Ishikawa (cell line): ENCODE results near the gene A2M.

Experiments
- CEBPB ChIP-seq: IDR thresholded peaks from 2 replicates; pipeline ENCODE4 v1.6.1; 2012
- CREB1 ChIP-seq: IDR thresholded peaks from 2 replicates; pipeline ENCODE4 v1.6.1; 2012; ENCODE audit warnings: low read depth
- EGR1 ChIP-seq: IDR thresholded peaks from 2 replicates; pipeline ENCODE4 v1.6.1; 2012
- EP300 ChIP-seq: IDR thresholded peaks from 2 replicates; pipeline ENCODE4 v1.6.1; 2012; ENCODE audit warnings: borderline replicate concordance
- FOXM1 ChIP-seq: IDR thresholded peaks from 2 replicates; pipeline ENCODE4 v1.6.1; 2012; ENCODE audit warnings: low read depth, borderline replicate concordance
- MAX ChIP-seq: IDR thresholded peaks from 2 replicates; pipeline ENCODE4 v1.6.1; 2012
- NFIC ChIP-seq: IDR thresholded peaks from 2 replicates; pipeline ENCODE4 v1.6.1; 2012
- RAD21 ChIP-seq: IDR thresholded peaks from 2 replicates; pipeline ENCODE4 v1.6.1; 2012; ENCODE audit warnings: low read depth
- REST ChIP-seq: IDR thresholded peaks from 2 replicates; pipeline ENCODE4 v1.6.1; 2012; ENCODE audit warnings: low read depth, mild to moderate bottlenecking
- TAF1 ChIP-seq: IDR thresholded peaks from 2 replicates; pipeline ENCODE4 v1.6.1; 2012; ENCODE audit warnings: low read depth, mild to moderate bottlenecking
- TCF12 ChIP-seq: IDR thresholded peaks from 2 replicates; pipeline ENCODE4 v1.6.1; 2012; ENCODE audit warnings: low read depth
- YY1 ChIP-seq: IDR thresholded peaks from 2 replicates; pipeline ENCODE4 v1.6.1; 2012; ENCODE audit warnings: low read depth
- TF ChIP-seq, protein P1 (sequence below): IDR thresholded peaks from 2 replicates; pipeline ENCODE4 v1.6.1; 2012

- no peak for TF ChIP-seq MAX
- no peak for TF ChIP-seq TCF12
- no peak for TF ChIP-seq EP300
- TF ChIP-seq, protein P1, sequence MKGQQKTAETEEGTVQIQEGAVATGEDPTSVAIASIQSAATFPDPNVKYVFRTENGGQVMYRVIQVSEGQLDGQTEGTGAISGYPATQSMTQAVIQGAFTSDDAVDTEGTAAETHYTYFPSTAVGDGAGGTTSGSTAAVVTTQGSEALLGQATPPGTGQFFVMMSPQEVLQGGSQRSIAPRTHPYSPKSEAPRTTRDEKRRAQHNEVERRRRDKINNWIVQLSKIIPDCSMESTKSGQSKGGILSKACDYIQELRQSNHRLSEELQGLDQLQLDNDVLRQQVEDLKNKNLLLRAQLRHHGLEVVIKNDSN, result no peak
- TF ChIP-seq RAD21, result no peak
- TF ChIP-seq EGR1, result no peak
- TF ChIP-seq YY1, result no peak
- no peak for TF ChIP-seq TAF1
- TF ChIP-seq CREB1, result no peak
- no peak for TF ChIP-seq REST
- no peak for TF ChIP-seq FOXM1
- no peak for TF ChIP-seq NFIC
- TF ChIP-seq CEBPB, result no peak
Measured at GRCh38 chr12:9083793-9084192, 31.9 kb downstream of the A2M start.
